Heart right ventricle (tissue), 16 donors: ENCODE data around the gene NRL. TPM values are rescaled to one million over a fixed set of nuclear protein-coding genes. Genes with fewer than 3 reads are reported as not detected.

Experiments used
- ATAC-seq, 8 donors: fragments of 200-7000 bp; cut with Tn5 transposase; one replicate each; pipeline ENCODE4 v1.9.1; 2020; ENCODE audit warnings: mild to moderate bottlenecking in 8 of 8, moderate library complexity in 8 of 8, moderate number of reproducible peaks in 1 of 8
- DNase-seq, 2 donors: peaks; one replicate each; pipeline ENCODE4 v3.0.0-alpha.2; 2020
- H3K27ac ChIP-seq, 10 donors: fragments of 200-600 bp; sonication (generic) in 2 of 10; one replicate each; pipeline versions ENCODE4 v1.5.0 to v1.8.0; 2020 to 2022; ENCODE audit warnings: mild to moderate bottlenecking in 3 of 10
- H3K27me3 ChIP-seq, 7 donors: fragments of 200-600 bp; one replicate each; pipeline ENCODE4 v1.8.0; 2021 to 2022; ENCODE audit warnings: mild to moderate bottlenecking in 2 of 7
- H3K36me3 ChIP-seq, 9 donors: fragments of 200-600 bp; sonication (generic) in 1 of 9; one replicate each; pipeline versions ENCODE4 v1.5.0 to v1.8.0; 2020 to 2022; ENCODE audit warnings: mild to moderate bottlenecking in 2 of 9
- H3K4me1 ChIP-seq, 9 donors: fragments of 200-600 bp; sonication (generic) in 1 of 9; one replicate each; pipeline versions ENCODE4 v1.5.0 to v1.8.0; 2020 to 2022; ENCODE audit warnings: mild to moderate bottlenecking in 4 of 9
- H3K4me3 ChIP-seq, 10 donors: fragments of 200-600 bp; sonication (generic) in 2 of 10; one replicate each; pipeline versions ENCODE4 v1.5.0 to v1.8.0; 2020 to 2022; ENCODE audit warnings: mild to moderate bottlenecking in 7 of 10, moderate library complexity in 2 of 10
- H3K9me3 ChIP-seq, 11 donors: fragments of 200-600 bp in 10 of 11; sonication (generic) in 2 of 11; one replicate each; pipeline versions ENCODE4 v1.5.0 to v1.8.0; 2013 to 2022; ENCODE audit warnings: mild to moderate bottlenecking in 2 of 11, control low read depth in 1 of 11, moderate library complexity in 1 of 11
- WGBS, 2 donors: extraction: QIAGEN DNeasy Blood & Tissue Kit; methylation state at CpG; one replicate each; pipeline ENCODE4 v1.1.7; 2013; ENCODE audit warnings: inconsistent platforms in 1 of 2; 5-methylcytosine and 5-hydroxymethylcytosine counted together
- intact Hi-C, 10 donors: fragments of 100-400 bp; cut with DNase I; formaldehyde crosslinking; loops; one replicate each; pipeline versions ENCODE4 v1.11.1 to v1.14.2; 2022
- polyA plus RNA-seq, 2 donors: library from polyadenylated mRNA; stranded (reverse); fragments of 200-250 nt; gene quantifications; one replicate each; pipeline ENCODE4 v1.2.3, GENCODE V29; 2013
- total RNA-seq, 10 donors: library from RNA; stranded (reverse); fragmentation: NEBNext Ultra II Directional in 3 of 10; extraction: Animal tissue kit (Norgen Biotek cat#: 25700) in 3 of 10; gene quantifications; one replicate each; pipeline versions ENCODE4 v1.2.1 to v1.2.4, GENCODE V29; 2021 to 2023
- TF ChIP-seq, protein P1 (sequence below), 9 donors: fragments of 200-600 bp; sonication (generic) in 2 of 9; IDR thresholded peaks; one replicate each; pipeline versions ENCODE4 v1.5.0 to v1.8.0; 2021 to 2022; ENCODE audit warnings: antibody characterized with exemption in 9 of 9, mild to moderate bottlenecking in 5 of 9, moderate library complexity in 1 of 9
- donor health status: Arrhythmogenic right ventricular cardiomyopathy.
- donor health status: ischemic (EF 13 %, LVEDD 7.1; RV severe dilation, severe dysfunction).
- donor health status: healthy with polysubstance abuse.
- donor health status: DM: no; HTN: yes; CAD: no.
- donor health status: DM: no; HTN: no; CAD: no.
- donor health status: ischemic (EF 25% LVEDD 6.9; RV normal size, moderate dysfunction).
- donor health status: ischemic (EF 25% LVEDD 5.7; RV mildly dilated, moderate dysfunction).
- donor health status: healthy.
- donor health status: DM: yes; HTN: yes; CAD: no.
- donor health status: Ischemic cardiomyopathy.
- donor health status: ischemic (EF 35%, LVEDD 5.7; RV mildly dilated, moderate dysfunction).
- donor health status: nonischemic (EF 11% LVEDD 7.7; RV severe dilation, severe dysfunction).
- donor health status: DM: yes; HTN: yes; CAD: no.
- donor health status: PGD.
- donor health status: ischemic (EF 29% LVEDD 5.4; RV normal size, mild dysfunction).
- donor health status: nonischemic (EF 23%, LVEDD 6.1; RV moderate dilation, normal function).

NRL gene
- total and polyA plus RNA-seq, 12 donors, result 1.5 to 3.5 (median 2.2) TPM

DNA sequence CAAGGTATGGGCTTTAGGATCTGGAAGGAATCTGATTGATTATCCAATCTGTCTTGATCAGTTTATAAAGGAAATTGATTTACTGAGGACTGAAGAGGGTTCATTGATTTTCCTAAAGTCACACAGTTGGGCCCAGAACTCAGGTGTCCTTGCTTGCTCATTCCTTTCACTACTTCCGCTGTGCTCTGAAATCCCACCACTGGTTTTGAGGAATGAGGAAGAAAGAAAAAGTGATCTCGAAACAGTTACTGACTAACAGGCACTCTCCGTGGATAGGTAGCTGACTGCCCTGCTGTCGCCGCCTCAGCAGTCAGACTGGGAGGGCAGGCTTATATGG lies 15.6 kb upstream of the NRL start, which contains the start of gene FITM1:
Gene FITM1 (plus strand): TSS at position 280 of the 337 bp plus-strand sequence. CDS start 905 bp downstream, outside the sequence.
- ATAC-seq, result no peak

DNA sequence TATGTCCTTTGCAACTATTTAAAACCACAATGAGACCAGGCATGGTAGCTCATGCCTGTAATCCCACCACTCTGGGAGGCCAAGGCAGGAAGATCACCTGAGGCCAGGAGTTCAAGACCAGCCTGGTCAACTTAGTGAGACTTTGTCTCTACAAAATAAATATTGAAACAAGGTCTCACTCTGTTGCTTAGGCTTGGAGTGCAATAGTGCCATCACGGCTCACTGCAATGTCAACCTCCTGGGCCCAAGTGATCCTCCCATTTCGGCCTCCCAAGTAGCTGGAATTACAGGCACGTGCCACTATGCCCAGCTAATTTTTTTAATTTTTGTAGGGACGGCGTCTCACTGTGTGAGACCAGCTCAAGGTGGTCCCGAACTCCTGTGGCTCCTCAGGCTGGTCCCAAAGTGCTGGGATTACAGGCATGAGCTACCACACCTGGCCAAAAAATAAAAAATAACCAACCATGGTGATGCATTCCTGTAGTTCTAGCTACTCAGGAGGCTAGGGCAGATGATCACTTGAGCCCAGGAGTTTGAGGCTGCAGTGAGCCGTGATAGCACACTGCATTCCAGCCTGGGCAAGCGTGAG lies 14.8 kb upstream of the NRL start:
- no peaks in the 10 kb centered on the region for H3K27me3 ChIP-seq
- intact Hi-C loops, result no loop called here
- H3K4me1 ChIP-seq, result peaks cover 14 to 36% (median 22%) of the 10 kb centered on the region in 9 donors
- ATAC-seq (no peak), DNase-seq (no peak)
- peak overlapping the region in 1 of 10 donors; percentile 97 for H3K27ac ChIP-seq
- no peak overlapping the region for H3K4me3 ChIP-seq
- TF ChIP-seq, protein P1, sequence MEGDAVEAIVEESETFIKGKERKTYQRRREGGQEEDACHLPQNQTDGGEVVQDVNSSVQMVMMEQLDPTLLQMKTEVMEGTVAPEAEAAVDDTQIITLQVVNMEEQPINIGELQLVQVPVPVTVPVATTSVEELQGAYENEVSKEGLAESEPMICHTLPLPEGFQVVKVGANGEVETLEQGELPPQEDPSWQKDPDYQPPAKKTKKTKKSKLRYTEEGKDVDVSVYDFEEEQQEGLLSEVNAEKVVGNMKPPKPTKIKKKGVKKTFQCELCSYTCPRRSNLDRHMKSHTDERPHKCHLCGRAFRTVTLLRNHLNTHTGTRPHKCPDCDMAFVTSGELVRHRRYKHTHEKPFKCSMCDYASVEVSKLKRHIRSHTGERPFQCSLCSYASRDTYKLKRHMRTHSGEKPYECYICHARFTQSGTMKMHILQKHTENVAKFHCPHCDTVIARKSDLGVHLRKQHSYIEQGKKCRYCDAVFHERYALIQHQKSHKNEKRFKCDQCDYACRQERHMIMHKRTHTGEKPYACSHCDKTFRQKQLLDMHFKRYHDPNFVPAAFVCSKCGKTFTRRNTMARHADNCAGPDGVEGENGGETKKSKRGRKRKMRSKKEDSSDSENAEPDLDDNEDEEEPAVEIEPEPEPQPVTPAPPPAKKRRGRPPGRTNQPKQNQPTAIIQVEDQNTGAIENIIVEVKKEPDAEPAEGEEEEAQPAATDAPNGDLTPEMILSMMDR (IDR thresholded peaks at IDR 0.05), result no peak
- no peaks in the 10 kb centered on the region for H3K9me3 ChIP-seq
- peaks cover 0 to 4% (median 0%) of the 10 kb centered on the region in 9 donors for H3K36me3 ChIP-seq
- 90 to 94% methylated on average over 8 of the region's 8 CpGs for WGBS, 2 donors

More for the DNA sequence above, 15.6 kb upstream of the NRL start, which contains the start of gene FITM1:
- Histone ChIP-seq H3K27me3 (no peaks in the 10 kb centered on the region), H3K4me3 (peak within 1 kb of the TSS in 9 of 10 donors; percentile 10 to 50 (median 41)), H3K36me3 (no peaks in the 10 kb centered on the region), H3K4me1 (peaks cover 14 to 38% (median 24%) of the 10 kb centered on the region in 9 donors), H3K9me3 (no peaks in the 10 kb centered on the region), H3K27ac (peak within 1 kb of the TSS; percentile 81 to 98 (median 94))
- intact Hi-C loops, result loop anchor here in 2 of 10 donors (2.0 kb wide), 1 partner anchor 16 kb away; the partner anchor contains the start of genes DCAF11 (in 2 of the 2) and NRL (in 2 of the 2)
- TF ChIP-seq, protein P1 (IDR thresholded peaks at IDR 0.05), result no peak
- DNase-seq, result no peak
- 77 to 83% methylated on average over 5 of the region's 5 CpGs for WGBS, 2 donors

- H3K4me3 ChIP-seq, result no peak overlapping the region
- no peak for ATAC-seq
- no peaks in the 10 kb centered on the region for H3K9me3 ChIP-seq
- intact Hi-C loops, result no loop called here
- H3K36me3 ChIP-seq, result peaks cover 0 to 23% (median 7%) of the 10 kb centered on the region in 9 donors
- WGBS, 2 donors, result 90 to 95% methylated on average over 2 of the region's 2 CpGs
- H3K27ac ChIP-seq, result no peak overlapping the region
- TF ChIP-seq, protein P1 (IDR thresholded peaks at IDR 0.05), result no peak
- no peaks in the 10 kb centered on the region for H3K27me3 ChIP-seq
- H3K4me1 ChIP-seq, result peaks cover 14 to 30% (median 22%) of the 10 kb centered on the region in 9 donors
- no peak for DNase-seq
These were observed 12.9 kb upstream of the NRL start for GRCh38 chr14:24127673-24128072.

- no peak overlapping the region for H3K27ac ChIP-seq
These were observed 12.2 kb upstream of the NRL start for GRCh38 chr14:24126939-24127338.

More at GRCh38 chr14:24126939-24127338, 12.2 kb upstream of the NRL start:
- ATAC-seq (no peak), DNase-seq (no peak)
- H3K4me1 ChIP-seq, result peaks cover 13 to 22% (median 17%) of the 10 kb centered on the region in 9 donors
- H3K9me3 ChIP-seq, result no peaks in the 10 kb centered on the region
- H3K4me3 ChIP-seq, result no peak overlapping the region
- peaks cover 0 to 30% (median 14%) of the 10 kb centered on the region in 9 donors for H3K36me3 ChIP-seq
- no peaks in the 10 kb centered on the region for H3K27me3 ChIP-seq
- TF ChIP-seq, protein P1 (IDR thresholded peaks at IDR 0.05), result no peak
- intact Hi-C loops, result no loop called here
